ENCODE results near the gene B4GALNT4. TPM values are rescaled to one million over a fixed set of nuclear protein-coding genes. Genes with fewer than 3 reads are reported as not detected.

Gene B4GALNT4
- total and polyA plus RNA-seq, 2 of the 13 experiments (the other 11 are each of a cell fraction or from before 2014, with no cell fraction given), result 30.5 to 50.1 TPM

GRCh38 chr11:396948-397548, 27.7 kb downstream of the B4GALNT4 start (continued):
- TF ChIP-seq ZBTB46 (CRISPR knock-in tag; IDR thresholded peaks at IDR 0.05; ENCODE audit: borderline replicate concordance), result no peak
- TF ChIP-seq BRCA1 (CRISPR knock-in tag; IDR thresholded peaks at IDR 0.05), result no peak
- no peak; the same call in 1 of the 2 replicates for TF ChIP-seq MXD1 (CRISPR knock-in tag; IDR thresholded peaks at IDR 0.05)
- TF ChIP-seq ZNF646 (CRISPR knock-in tag; IDR thresholded peaks at IDR 0.05), result no peak
- 0 out of 2 replicates have a peak, but pooled peaks have one; percentile 38 for TF ChIP-seq ZNF607 (CRISPR knock-in tag; IDR thresholded peaks at IDR 0.05; ENCODE audit: borderline replicate concordance)
- peak; percentile 97 for TF ChIP-seq UBTF (CRISPR knock-in tag; IDR thresholded peaks at IDR 0.05)
- no peak for TF ChIP-seq TGIF2 (CRISPR knock-in tag; IDR thresholded peaks at IDR 0.05)
- TF ChIP-seq GLI4 (CRISPR knock-in tag; IDR thresholded peaks at IDR 0.05; ENCODE audit: borderline replicate concordance), result no peak
- TF ChIP-seq ZNF225 (CRISPR knock-in tag; IDR thresholded peaks at IDR 0.05), result no peak; the same call in 1 of the 2 replicates
- TF ChIP-seq ZNF432 (CRISPR knock-in tag; IDR thresholded peaks at IDR 0.05; ENCODE audit: borderline replicate concordance), result no peak
- no peak for TF ChIP-seq SP140L (CRISPR knock-in tag; IDR thresholded peaks at IDR 0.05; ENCODE audit: borderline replicate concordance)
- TF ChIP-seq E2F1 (CRISPR knock-in tag; IDR thresholded peaks at IDR 0.05), result no peak
- peak; percentile 7; the same call in 1 of the 2 replicates for TF ChIP-seq ZBTB7A (CRISPR knock-in tag; IDR thresholded peaks at IDR 0.05)
- no peak for TF ChIP-seq TSC22D2 (CRISPR knock-in tag; IDR thresholded peaks at IDR 0.05; ENCODE audit: borderline replicate concordance)
- no peak for TF ChIP-seq ZBTB42 (CRISPR knock-in tag; IDR thresholded peaks at IDR 0.05)
